K562 (cell line): ENCODE data around the gene THRSP. TPM values are rescaled to one million over a fixed set of nuclear protein-coding genes. Genes with fewer than 3 reads are reported as not detected.
A peak's percentile ranks its signal among the peaks of the same experiment; 100 is the strongest.
"Not testable (repeated sequence)": the region's sequence is repeated elsewhere in the genome, so short reads cannot be mapped to it uniquely, and the experiment has no call there.

Source experiments
- ATAC-seq: fragments of 200-7000 bp; cut with Tn5 transposase; 3 replicates; pipeline ENCODE4 v1.9.1; 2020; ENCODE audit warnings: moderate library complexity
- BruUV-seq: library from RNA; stranded (reverse); fragments of 400-500 nt; replicated peaks from 2 replicates; lab custom pipeline; 2021; lab: Mats Ljungman, UMichigan
- CTCF ChIA-PET: fragments of 300-600 bp; formaldehyde crosslinking; extraction: SDS; loops from one replicate; lab custom pipeline; 2021; ENCODE audit warnings: low intra/inter-chr PET ratio; lab: Yijun Ruan, JAX
- POLR2A ChIA-PET: fragments of 300-600, 350-650 bp; sonication (Branson Sonifier 250); formaldehyde crosslinking; extraction: SDS; loops from one replicate; lab custom pipeline; 2021; ENCODE audit warnings: antibody characterized with exemption, inconsistent platforms; lab: Yijun Ruan, JAX
- DNase-seq, 4 experiments: peaks; one replicate each; pipeline versions ENCODE4 v3.0.0 to v3.0.0-alpha.2; 2011 to 2018; ENCODE audit warnings: low spot score in 3 of 4, mixed read lengths in 3 of 4; ENCODE audit errors: extremely low read depth in 1 of 4
- FAIRE-seq: peaks from 2 replicates; lab custom pipeline; 2011; peaks lifted over from hg19 to GRCh38; lab: Jason Lieb, UNC
- H2AFZ ChIP-seq: 2 replicates; pipeline ENCODE4 v1.6.0; 2011; ENCODE audit warnings: low read depth, low read length, control low read depth, inconsistent platforms
- H3K27ac ChIP-seq: fragments of 200-600 bp; 3 replicates; pipeline ENCODE4 v1.8.0; 2011; ENCODE audit warnings: low read depth, mild to moderate bottlenecking, control low read depth, inconsistent platforms, low read length, moderate library complexity, mixed read lengths; ENCODE audit errors: extremely low read depth
- H3K27me3 ChIP-seq, 2 experiments: fragments of 300-600 bp in 1 of 2; 2 replicates in 1 of 2; 3 replicates in 1 of 2; pipeline versions ENCODE4 v1.6.0 to v1.8.0; 2011; ENCODE audit warnings: inconsistent platforms in 2 of 2, low read length in 2 of 2, mild to moderate bottlenecking in 1 of 2, mixed read lengths in 1 of 2, moderate library complexity in 1 of 2; ENCODE audit not compliant: control insufficient read depth in 2 of 2, insufficient read depth in 2 of 2
- H3K36me3 ChIP-seq: fragments of 300-600 bp; 3 replicates; pipeline ENCODE4 v1.8.0; 2011; ENCODE audit warnings: mild to moderate bottlenecking, low read length, inconsistent platforms; ENCODE audit not compliant: control insufficient read depth, insufficient read depth
- H3K4me1 ChIP-seq, 2 experiments: fragments of 200-600 bp in 1 of 2; replicated peaks in 1 of 2; 2 replicates in 1 of 2; 3 replicates in 1 of 2; pipeline versions ENCODE4 v1.5.1 to v1.8.0; 2011; ENCODE audit warnings: inconsistent platforms in 2 of 2, low read length in 2 of 2, mild to moderate bottlenecking in 1 of 2, mixed read lengths in 1 of 2, moderate library complexity in 1 of 2; ENCODE audit not compliant: control insufficient read depth in 2 of 2, insufficient read depth in 2 of 2
- H3K4me2 ChIP-seq: 2 replicates; pipeline ENCODE4 v1.6.1; 2011; ENCODE audit warnings: low read length, control low read depth, inconsistent platforms, mixed read lengths; ENCODE audit not compliant: insufficient read depth
- H3K4me3 ChIP-seq: fragments of 200-600 bp; sonication (generic), shearing (Covaris generic); 2 replicates; pipeline ENCODE4 v1.5.1; 2016; ENCODE audit warnings: control low read depth, inconsistent platforms
- H3K79me2 ChIP-seq: fragments of 200-600 bp; 3 replicates; pipeline ENCODE4 v1.8.0; 2011; ENCODE audit warnings: low read length, inconsistent platforms; ENCODE audit not compliant: control insufficient read depth, insufficient read depth
- H3K9ac ChIP-seq, 2 experiments: 2 replicates each; pipeline versions ENCODE4 v1.6.0 to v1.6.1; 2011; ENCODE audit warnings: low read depth in 2 of 2, low read length in 2 of 2, control low read depth in 1 of 2, inconsistent platforms in 1 of 2, mild to moderate bottlenecking in 1 of 2, mixed read lengths in 1 of 2; ENCODE audit not compliant: insufficient read depth in 1 of 2
- H3K9me1 ChIP-seq: one replicate; pipeline ENCODE4 v1.6.0; 2011; ENCODE audit warnings: inconsistent platforms, mild to moderate bottlenecking, low read length, moderate library complexity; ENCODE audit not compliant: control insufficient read depth, insufficient read depth
- H3K9me3 ChIP-seq: replicated peaks from 2 replicates; pipeline ENCODE4 v1.5.1; 2011; ENCODE audit warnings: low read depth, low read length, inconsistent platforms; ENCODE audit not compliant: control insufficient read depth, insufficient read depth
- H4K20me1 ChIP-seq: replicated peaks from 2 replicates; pipeline ENCODE4 v1.6.1; 2011; ENCODE audit warnings: low read length, inconsistent platforms, mixed read lengths; ENCODE audit not compliant: control insufficient read depth, insufficient read depth
- ARID1B ChIP-seq: fragments of 450-650 bp; IDR thresholded peaks from 2 replicates; pipeline ENCODE4 v1.6.1; 2016; ENCODE audit warnings: antibody characterized with exemption, mild to moderate bottlenecking, inconsistent platforms
- CBFA2T2 ChIP-seq: fragments of 450-650 bp; conservative IDR thresholded peaks from 2 replicates; pipeline ENCODE4 v1.6.1; 2017; ENCODE audit warnings: mild to moderate bottlenecking
- CBFA2T3 ChIP-seq: fragments of 450-650 bp; IDR thresholded peaks from 2 replicates; pipeline ENCODE4 v1.6.1; 2017
- CXXC5 ChIP-seq: fragments of 250-450 bp; sonication (Bioruptor Pico); IDR thresholded peaks from 2 replicates; pipeline ENCODE4 v1.8.0; 2022; ENCODE audit warnings: inconsistent platforms, mild to moderate bottlenecking, moderate library complexity
- DPF2 ChIP-seq: fragments of 450-650 bp; IDR thresholded peaks from 2 replicates; pipeline ENCODE4 v1.6.1; 2016
- EGR1 ChIP-seq: fragments of 450-650 bp; conservative IDR thresholded peaks from 2 replicates; pipeline ENCODE4 v1.6.1; 2017; ENCODE audit warnings: mild to moderate bottlenecking
- HDAC1 ChIP-seq, 2 experiments: fragments of 450-650 bp; IDR thresholded peaks; 2 replicates each; pipeline ENCODE4 v1.6.1; 2016 to 2017; ENCODE audit warnings: inconsistent platforms in 1 of 2, mild to moderate bottlenecking in 1 of 2, moderate library complexity in 1 of 2
- HDAC2 ChIP-seq: fragments of 450-650 bp; IDR thresholded peaks from 2 replicates; pipeline ENCODE4 v1.6.1; 2016; ENCODE audit warnings: mild to moderate bottlenecking
- KDM1A ChIP-seq, 2 experiments: fragments of 450-650 bp; IDR thresholded peaks; 2 replicates each; pipeline ENCODE4 v1.6.1; 2016; ENCODE audit warnings: mild to moderate bottlenecking in 2 of 2
- KLF16 ChIP-seq: IDR thresholded peaks from 2 replicates; pipeline ENCODE4 v1.6.1; 2016; ENCODE audit warnings: antibody characterized with exemption
- MTA2 ChIP-seq: fragments of 450-650 bp; IDR thresholded peaks from 2 replicates; pipeline ENCODE4 v1.6.1; 2016; ENCODE audit warnings: low read depth
- NCOR1 ChIP-seq: fragments of 450-650 bp; IDR thresholded peaks from 2 replicates; pipeline ENCODE4 v1.6.1; 2016; ENCODE audit warnings: mild to moderate bottlenecking, moderate library complexity
- NFATC3 ChIP-seq: fragments of 450-650 bp; IDR thresholded peaks from 2 replicates; pipeline ENCODE4 v1.6.1; 2017; ENCODE audit warnings: mild to moderate bottlenecking
- NFE2 ChIP-seq: IDR thresholded peaks from 2 replicates; pipeline ENCODE4 v1.6.1; 2014; ENCODE audit warnings: antibody characterized with exemption, low read depth
- RCOR1 ChIP-seq, 2 experiments: IDR thresholded peaks; 2 replicates each; pipeline ENCODE4 v1.6.1; 2012; ENCODE audit warnings: low read depth in 2 of 2, low read length in 2 of 2, borderline replicate concordance in 1 of 2, improper control_type of control experiment in 1 of 2
- SMAD4 ChIP-seq: fragments of 250-450 bp; sonication (Bioruptor Pico); conservative IDR thresholded peaks from 2 replicates; pipeline ENCODE4 v1.8.0; 2021; ENCODE audit warnings: inconsistent platforms, mild to moderate bottlenecking, moderate library complexity
- SMARCA4 ChIP-seq: fragments of 450-650 bp; IDR thresholded peaks from 2 replicates; pipeline ENCODE4 v1.6.1; 2016
- SMARCE1 ChIP-seq: fragments of 450-650 bp; IDR thresholded peaks from 2 replicates; pipeline ENCODE4 v1.7.1; 2016; ENCODE audit warnings: mild to moderate bottlenecking
- TAL1 ChIP-seq: fragments of 450-650 bp; IDR thresholded peaks from 2 replicates; pipeline ENCODE4 v1.6.1; 2016; ENCODE audit warnings: mild to moderate bottlenecking
- TCF3 ChIP-seq: sonication (generic); formaldehyde crosslinking; IDR thresholded peaks from 2 replicates; pipeline ENCODE4 v1.4.0; 2020; ENCODE audit warnings: mild to moderate bottlenecking, missing genetic modification reagents
- TEAD4 ChIP-seq, 2 experiments: sonication (generic) in 1 of 2; formaldehyde crosslinking in 1 of 2; IDR thresholded peaks; 2 replicates each; pipeline versions ENCODE4 v1.6.1 to v1.8.0; 2012 to 2022; ENCODE audit warnings: borderline replicate concordance in 1 of 2, inconsistent platforms in 1 of 2, low read length in 1 of 2, mild to moderate bottlenecking in 1 of 2, missing genetic modification reagents in 1 of 2
- ZNF384 ChIP-seq: IDR thresholded peaks from 2 replicates; pipeline ENCODE4 v1.6.1; 2012; ENCODE audit warnings: low read depth, low read length, improper control_type of control experiment
- WGBS: fragments of 100-300 bp; shearing (Covaris generic); methylation state at CpG from one replicate; pipeline ENCODE4 v1.1.6; 2016; ENCODE audit warnings: low coverage, mixed read lengths; ENCODE audit not compliant: insufficient coverage; ENCODE audit errors: missing lambda C conversion rate; 5-methylcytosine and 5-hydroxymethylcytosine counted together
- in situ Hi-C: fragments of 300-500 bp; cut with MboI; formaldehyde crosslinking; loops from 4 replicates; pipeline ENCODE4 v1.15.0; 2018; ENCODE audit warnings: inconsistent platforms, mixed read lengths
- intact Hi-C: fragments of 100-400 bp; cut with micrococcal nuclease; formaldehyde crosslinking; loops from 2 replicates; pipeline ENCODE4 v1.14.2; 2022
- polyA plus RNA-seq, 8 experiments: library from polyadenylated mRNA; depleted of rRNA in 4 of 8; stranded (reverse) in 5 of 8; unstranded in 3 of 8; fragments of >200 nt; fragmentation: Nextera tagmentation in 2 of 8; fragmentation: Illumina TruSeq in 1 of 8; extraction: Ambion mirVana in 2 of 8; extraction: Trizol in 1 of 8; gene quantifications; 2 replicates each; pipeline versions ENCODE4 v1.2.1 to v1.2.3, GENCODE V29; 2011 to 2014; ENCODE audit warnings: inconsistent platforms in 1 of 8, missing spikeins in 1 of 8
- total RNA-seq, 7 experiments: library from RNA; depleted of rRNA in 6 of 7; stranded (reverse); fragments of >200 nt in 6 of 7; fragmentation: Illumina TruSeq in 2 of 7; extraction: Trizol in 2 of 7; gene quantifications; 2 replicates each; pipeline versions ENCODE4 v1.2.1 to v1.2.3, GENCODE V29; 2011 to 2021; ENCODE audit warnings: low replicate concordance in 1 of 7

Gene THRSP
- total and polyA plus RNA-seq, 9 of the 15 experiments (the other 6 are each of a cell fraction or from before 2014, with no cell fraction given): 0.23 to 0.56 (median 0.31) TPM; not detected in 2

GRCh38 chr11:78059749-78060328, 3.8 kb upstream of the THRSP start:
- H3K27ac ChIP-seq; intact Hi-C loops; H3K9me1 ChIP-seq; CTCF ChIA-PET; in situ Hi-C loops; H3K4me2 ChIP-seq; H3K27me3 ChIP-seq; H3K9me3 ChIP-seq; H3K4me3 ChIP-seq; H3K79me2 ChIP-seq; FAIRE-seq; H3K9ac ChIP-seq; H2AFZ ChIP-seq; ATAC-seq; BruUV-seq; H3K36me3 ChIP-seq; H4K20me1 ChIP-seq; TF ChIP-seq TEAD4 (CRISPR knock-in tag; IDR thresholded peaks at IDR 0.05; ENCODE audit: borderline replicate concordance): not testable (repeated sequence)
- peak; percentile 77; the same call in 1 of the 2 replicates for TF ChIP-seq ZNF384
- TF ChIP-seq RCOR1 (IDR thresholded peaks at IDR 0.05; ENCODE audit: borderline replicate concordance in 1 of 2, low read depth in 2 of 2, low read length in 2 of 2): peak in 1 of 2 experiments; percentile 84; a peak in 2 of 4 replicates
- peak; percentile 36 for TF ChIP-seq CXXC5 (CRISPR knock-in tag)
- TF ChIP-seq CBFA2T2: peak; percentile 61
- peak; percentile 46 for TF ChIP-seq SMARCA4
- TF ChIP-seq NFE2: 0 out of 2 replicates have a peak, but pooled peaks have one; percentile 6
- peak; percentile 68 to 74; a peak in 3 of 4 replicates for TF ChIP-seq KDM1A (IDR thresholded peaks at IDR 0.05)
- peak; percentile 68 for TF ChIP-seq SMARCE1
- TF ChIP-seq HDAC2: peak; percentile 36; the same call in 1 of the 2 replicates
- peak; percentile 46; the same call in 1 of the 2 replicates for TF ChIP-seq TAL1
- peak; percentile 58 for TF ChIP-seq KLF16
- peak; percentile 34; the same call in 1 of the 2 replicates for TF ChIP-seq NCOR1
- peak; percentile 61 for TF ChIP-seq TEAD4 (IDR thresholded peaks at IDR 0.05; ENCODE audit: low read length)
- peak; percentile 62; the same call in 1 of the 2 replicates for TF ChIP-seq ARID1B
- TF ChIP-seq TCF3 (CRISPR knock-in tag): peak; percentile 34; the same call in 1 of the 2 replicates
- TF ChIP-seq MTA2: 0 out of 2 replicates have a peak, but pooled peaks have one; percentile 15
- TF ChIP-seq NFATC3: peak; percentile 67; the same call in 1 of the 2 replicates
- TF ChIP-seq HDAC1 (IDR thresholded peaks at IDR 0.05): peak in 1 of 2 experiments; percentile 61; a peak in 1 of 4 replicates
- 0 out of 2 replicates have a peak, but pooled peaks have one; percentile 11 for TF ChIP-seq SMAD4
- peak; percentile 92 for TF ChIP-seq EGR1
- TF ChIP-seq CBFA2T3: peak; percentile 80
- peak; percentile 59 for TF ChIP-seq DPF2
- WGBS: 51% methylated on average over 4 of the region's 9 CpGs
- DNase-seq: peak in 2 of 4 experiments; percentile 2 to 29
- POLR2A ChIA-PET: interaction anchor here (1.1 kb wide), 1 partner anchor 17 kb away, joined by 3 read pairs; no protein-coding TSS in a partner anchor
- peaks cover 21 to 29% of the 10 kb centered on the region in 2 experiments for H3K4me1 ChIP-seq
